Neural crest cell (in vitro differentiated cells): Measurements from ENCODE around the gene AP3S2. TPM values are rescaled to one million over a fixed set of nuclear protein-coding genes. Genes with fewer than 3 reads are reported as not detected.
"Not testable (repeated sequence)": the region's sequence is repeated elsewhere in the genome, so short reads cannot be mapped to it uniquely, and the experiment has no call there.

ENCODE experiments used
- DNase-seq: peaks from one replicate; pipeline ENCODE4 v3.0.0; 2021; ENCODE audit warnings: low read depth, mixed read lengths, low spot score
- H3K27ac Mint-ChIP-seq: one replicate; pipeline ENCODE4 v1.8.0; 2021; ENCODE audit warnings: mild to moderate bottlenecking, mixed read lengths; ENCODE audit not compliant: unreplicated experiment
- H3K27me3 Mint-ChIP-seq: 2 replicates; pipeline ENCODE4 v1.8.0; 2021; ENCODE audit warnings: low read depth, mild to moderate bottlenecking, mixed read lengths
- H3K36me3 Mint-ChIP-seq: 2 replicates; pipeline ENCODE4 v1.8.0; 2021; ENCODE audit warnings: low read depth, mild to moderate bottlenecking, mixed read lengths
- H3K4me1 Mint-ChIP-seq: 2 replicates; pipeline ENCODE4 v1.8.0; 2021; ENCODE audit warnings: mixed read lengths
- H3K4me3 Mint-ChIP-seq: one replicate; pipeline ENCODE4 v1.8.0; 2021; ENCODE audit warnings: mild to moderate bottlenecking, mixed read lengths
- H3K9me3 Mint-ChIP-seq: 2 replicates; pipeline ENCODE4 v1.8.0; 2021; ENCODE audit warnings: mixed read lengths
- total RNA-seq: library from RNA; stranded (reverse); gene quantifications from 2 replicates; pipeline ENCODE4 v1.2.1, GENCODE V29; 2021
- TF ChIP-seq, protein P1 (sequence below): fragments of 200-600 bp; sonication (generic); conservative IDR thresholded peaks from 2 replicates; pipeline ENCODE4 v1.5.0; 2021; ENCODE audit warnings: antibody characterized with exemption, mild to moderate bottlenecking

Gene AP3S2
- total RNA-seq, 1 donor from 2014 or later: 31.6 TPM

GRCh38 chr15:89855948-89856347 lies 37.8 kb downstream of the AP3S2 start:
- Mint-ChIP-seq H3K4me3 (no peak overlapping the region), H3K9me3 (no peaks in the 10 kb centered on the region), H3K36me3 (peaks cover 23% of the 10 kb centered on the region), H3K27ac (no peak overlapping the region), H3K27me3 (no peaks in the 10 kb centered on the region), H3K4me1 (no peaks in the 10 kb centered on the region)
- TF ChIP-seq, protein P1, sequence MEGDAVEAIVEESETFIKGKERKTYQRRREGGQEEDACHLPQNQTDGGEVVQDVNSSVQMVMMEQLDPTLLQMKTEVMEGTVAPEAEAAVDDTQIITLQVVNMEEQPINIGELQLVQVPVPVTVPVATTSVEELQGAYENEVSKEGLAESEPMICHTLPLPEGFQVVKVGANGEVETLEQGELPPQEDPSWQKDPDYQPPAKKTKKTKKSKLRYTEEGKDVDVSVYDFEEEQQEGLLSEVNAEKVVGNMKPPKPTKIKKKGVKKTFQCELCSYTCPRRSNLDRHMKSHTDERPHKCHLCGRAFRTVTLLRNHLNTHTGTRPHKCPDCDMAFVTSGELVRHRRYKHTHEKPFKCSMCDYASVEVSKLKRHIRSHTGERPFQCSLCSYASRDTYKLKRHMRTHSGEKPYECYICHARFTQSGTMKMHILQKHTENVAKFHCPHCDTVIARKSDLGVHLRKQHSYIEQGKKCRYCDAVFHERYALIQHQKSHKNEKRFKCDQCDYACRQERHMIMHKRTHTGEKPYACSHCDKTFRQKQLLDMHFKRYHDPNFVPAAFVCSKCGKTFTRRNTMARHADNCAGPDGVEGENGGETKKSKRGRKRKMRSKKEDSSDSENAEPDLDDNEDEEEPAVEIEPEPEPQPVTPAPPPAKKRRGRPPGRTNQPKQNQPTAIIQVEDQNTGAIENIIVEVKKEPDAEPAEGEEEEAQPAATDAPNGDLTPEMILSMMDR: no peak
- DNase-seq: no peak

- not testable (repeated sequence) for H3K4me1 Mint-ChIP-seq, H3K27ac Mint-ChIP-seq, H3K27me3 Mint-ChIP-seq, H3K4me3 Mint-ChIP-seq, DNase-seq, H3K9me3 Mint-ChIP-seq
- H3K36me3 Mint-ChIP-seq: peaks cover 28% of the 10 kb centered on the region
Observed at GRCh38 chr15:89854863-89855262, 38.9 kb downstream of the AP3S2 start.

DNA sequence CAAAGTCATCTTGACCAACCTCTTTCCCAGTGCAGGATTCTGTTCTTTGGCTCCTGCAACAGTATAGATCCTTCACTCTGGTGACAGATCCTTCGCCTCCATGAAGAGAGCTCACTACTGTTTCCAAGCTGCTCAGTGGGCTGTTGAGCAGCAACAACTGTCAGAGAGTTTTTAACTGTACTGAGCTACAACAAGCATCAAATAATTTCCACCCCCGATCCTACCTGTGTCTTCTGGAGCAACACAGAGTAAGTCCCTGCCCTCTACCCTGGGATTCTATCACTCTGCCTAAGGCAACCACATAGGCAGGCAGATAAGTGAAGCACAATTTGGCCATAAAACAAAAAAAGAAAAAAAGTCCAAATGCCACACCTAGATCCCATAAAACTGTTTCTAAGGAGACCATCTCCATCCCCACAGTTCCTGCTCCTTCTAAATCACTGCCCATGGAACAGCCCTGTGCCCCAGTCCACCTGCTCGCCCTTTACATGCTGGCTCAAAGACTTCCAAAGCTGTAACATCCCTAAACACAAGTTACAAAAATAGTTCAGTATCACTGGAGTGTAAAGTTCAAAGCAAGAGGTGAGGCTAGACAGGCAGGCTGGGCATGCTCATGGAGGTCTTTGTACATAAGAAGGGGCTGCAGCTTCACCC lies 41.3 kb downstream of the AP3S2 start:
- no peak for DNase-seq
- Mint-ChIP-seq H3K27me3 (no peaks in the 10 kb centered on the region), H3K4me3 (no peak overlapping the region), H3K9me3 (no peaks in the 10 kb centered on the region), H3K36me3 (peaks cover 34% of the 10 kb centered on the region), H3K27ac (no peak overlapping the region), H3K4me1 (no peaks in the 10 kb centered on the region)
- TF ChIP-seq, protein P1: no peak

DNA sequence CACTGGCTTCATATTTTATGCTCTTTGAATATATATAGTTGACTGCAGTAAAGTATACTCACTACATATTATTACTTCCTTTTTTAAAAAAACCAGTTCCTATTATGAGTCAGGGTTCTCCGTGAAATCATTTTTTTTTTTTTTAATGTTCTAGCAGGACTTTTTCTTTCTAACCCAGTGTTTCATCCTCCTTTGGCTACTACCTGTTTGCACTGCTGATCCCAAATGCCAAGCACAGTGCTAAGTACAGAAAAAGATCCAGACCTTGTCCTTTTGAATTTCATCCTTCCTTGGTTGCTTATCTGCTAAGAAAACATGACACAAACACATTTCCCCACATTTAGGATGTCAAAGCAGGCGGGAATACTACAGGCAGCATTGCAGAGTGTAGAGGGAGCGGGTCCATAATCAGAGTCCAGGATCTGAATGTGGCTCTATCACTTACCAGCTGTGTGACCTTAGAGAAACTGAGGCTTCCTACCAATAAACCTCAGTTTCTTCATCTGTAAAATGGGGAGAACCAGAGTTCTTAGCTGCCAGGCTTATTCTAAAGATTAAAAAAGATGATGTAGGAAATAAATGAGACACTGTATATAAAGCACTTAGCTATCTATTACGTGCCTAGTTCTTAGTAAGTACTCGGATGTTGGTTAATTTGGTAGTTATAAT lies 42.0 kb downstream of the AP3S2 start:
- no peaks in the 10 kb centered on the region for H3K4me1 Mint-ChIP-seq
- H3K27me3 Mint-ChIP-seq: no peaks in the 10 kb centered on the region
- peaks cover 31% of the 10 kb centered on the region for H3K36me3 Mint-ChIP-seq
- TF ChIP-seq, protein P1: no peak
- DNase-seq: no peak
- H3K27ac Mint-ChIP-seq: no peak overlapping the region
- H3K9me3 Mint-ChIP-seq: no peaks in the 10 kb centered on the region
- no peak overlapping the region for H3K4me3 Mint-ChIP-seq

GRCh38 chr15:89848970-89849292 lies 44.9 kb downstream of the AP3S2 start:
- H3K27ac Mint-ChIP-seq: no peak overlapping the region

DNA sequence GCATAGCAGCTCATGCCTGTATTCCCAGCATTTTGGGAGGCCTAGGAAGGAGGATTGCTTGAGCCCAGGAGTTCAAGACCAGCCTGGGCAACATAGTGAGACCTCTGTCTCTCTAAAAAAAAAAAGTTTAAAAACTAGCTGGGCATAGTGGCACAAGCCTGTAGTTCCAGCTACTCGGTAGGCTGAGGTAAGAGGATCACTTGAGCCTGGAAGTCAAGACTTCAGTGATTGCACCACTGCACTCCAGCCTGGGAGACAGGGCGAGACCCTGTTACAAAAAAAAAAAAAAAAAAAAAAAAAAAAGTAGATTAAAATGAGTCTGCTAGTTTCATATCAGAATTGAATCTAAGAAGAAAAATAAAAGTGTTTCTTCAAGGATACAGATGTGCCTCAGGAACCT lies 46.7 kb downstream of the AP3S2 start:
- no peaks in the 10 kb centered on the region for H3K27me3 Mint-ChIP-seq
- no peak overlapping the region for H3K27ac Mint-ChIP-seq
- no peak for DNase-seq
- no peaks in the 10 kb centered on the region for H3K9me3 Mint-ChIP-seq
- no peaks in the 10 kb centered on the region for H3K4me1 Mint-ChIP-seq
- TF ChIP-seq, protein P1: no peak
- peaks cover 16% of the 10 kb centered on the region for H3K36me3 Mint-ChIP-seq
- H3K4me3 Mint-ChIP-seq: no peak overlapping the region

More at GRCh38 chr15:89848970-89849292, 44.9 kb downstream of the AP3S2 start:
- no peaks in the 10 kb centered on the region for H3K9me3 Mint-ChIP-seq
- peaks cover 26% of the 10 kb centered on the region for H3K36me3 Mint-ChIP-seq
- TF ChIP-seq, protein P1: no peak
- H3K27me3 Mint-ChIP-seq: no peaks in the 10 kb centered on the region
- no peaks in the 10 kb centered on the region for H3K4me1 Mint-ChIP-seq
- no peak for DNase-seq
- H3K4me3 Mint-ChIP-seq: no peak overlapping the region
